Colonic mucosa (tissue), 4 donors: ENCODE data around the gene SERP2. TPM values are rescaled to one million over a fixed set of nuclear protein-coding genes. Genes with fewer than 3 reads are reported as not detected.

Experiments used
- DNase-seq: peaks from one replicate; pipeline ENCODE4 v3.0.0-alpha.2; 2020
- H3K27ac ChIP-seq: fragments of 200-600 bp; one replicate; pipeline ENCODE4 v1.8.0; 2021
- H3K27me3 ChIP-seq: fragments of 200-600 bp; one replicate; pipeline ENCODE4 v1.8.0; 2021
- H3K36me3 ChIP-seq: fragments of 200-600 bp; one replicate; pipeline ENCODE4 v1.8.0; 2021
- H3K4me1 ChIP-seq: fragments of 200-600 bp; one replicate; pipeline ENCODE4 v1.8.0; 2021; ENCODE audit warnings: mild to moderate bottlenecking
- H3K4me3 ChIP-seq: fragments of 200-600 bp; one replicate; pipeline ENCODE4 v1.8.0; 2021
- H3K9ac ChIP-seq, 2 donors: one replicate each; pipeline ENCODE4 v1.7.0; 2013; ENCODE audit warnings: control low read depth in 2 of 2, low read depth in 2 of 2, low read length in 2 of 2
- H3K9me3 ChIP-seq: fragments of 200-600 bp; one replicate; pipeline ENCODE4 v1.8.0; 2021
- intact Hi-C: fragments of 100-400 bp; cut with DNase I; formaldehyde crosslinking; loops from one replicate; pipeline ENCODE4 v1.14.1; 2022
- total RNA-seq, 2 donors: library from RNA; stranded (reverse); fragmentation: NEBNext Ultra II Directional in 1 of 2; extraction: Animal tissue kit (Norgen Biotek cat#: 25700) in 1 of 2; gene quantifications; one replicate each; pipeline ENCODE4 v1.2.1, GENCODE V29; 2021
- TF ChIP-seq, protein P1 (sequence below): fragments of 200-600 bp; IDR thresholded peaks from one replicate; pipeline ENCODE4 v1.8.0; 2022; ENCODE audit warnings: antibody characterized with exemption, mild to moderate bottlenecking
- donor health status: healthy.
- donor health status: DM: no; HTN: no; CAD: no.
- donor health status: DM: no; HTN: no; CAD: no.

The SERP2 gene
- total RNA-seq, 2 donors from 2014 or later = 1.6 to 2.7 TPM

- Histone ChIP-seq H3K27me3 (no peaks in the 10 kb centered on the region), H3K9me3 (no peaks in the 10 kb centered on the region), H3K27ac (peak overlapping the region; percentile 6), H3K36me3 (no peaks in the 10 kb centered on the region), H3K4me1 (peaks cover 6% of the 10 kb centered on the region), H3K4me3 (no peak overlapping the region), H3K9ac (no peak overlapping the region)
- intact Hi-C loops = no loop called here
- TF ChIP-seq, protein P1, sequence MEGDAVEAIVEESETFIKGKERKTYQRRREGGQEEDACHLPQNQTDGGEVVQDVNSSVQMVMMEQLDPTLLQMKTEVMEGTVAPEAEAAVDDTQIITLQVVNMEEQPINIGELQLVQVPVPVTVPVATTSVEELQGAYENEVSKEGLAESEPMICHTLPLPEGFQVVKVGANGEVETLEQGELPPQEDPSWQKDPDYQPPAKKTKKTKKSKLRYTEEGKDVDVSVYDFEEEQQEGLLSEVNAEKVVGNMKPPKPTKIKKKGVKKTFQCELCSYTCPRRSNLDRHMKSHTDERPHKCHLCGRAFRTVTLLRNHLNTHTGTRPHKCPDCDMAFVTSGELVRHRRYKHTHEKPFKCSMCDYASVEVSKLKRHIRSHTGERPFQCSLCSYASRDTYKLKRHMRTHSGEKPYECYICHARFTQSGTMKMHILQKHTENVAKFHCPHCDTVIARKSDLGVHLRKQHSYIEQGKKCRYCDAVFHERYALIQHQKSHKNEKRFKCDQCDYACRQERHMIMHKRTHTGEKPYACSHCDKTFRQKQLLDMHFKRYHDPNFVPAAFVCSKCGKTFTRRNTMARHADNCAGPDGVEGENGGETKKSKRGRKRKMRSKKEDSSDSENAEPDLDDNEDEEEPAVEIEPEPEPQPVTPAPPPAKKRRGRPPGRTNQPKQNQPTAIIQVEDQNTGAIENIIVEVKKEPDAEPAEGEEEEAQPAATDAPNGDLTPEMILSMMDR = no peak
- no peak for DNase-seq
Observed at GRCh38 chr13:44364345-44365000, 9.2 kb upstream of the SERP2 start.

- H3K9ac ChIP-seq = no peak overlapping the region
- TF ChIP-seq, protein P1 = no peak
- no peaks in the 10 kb centered on the region for H3K36me3 ChIP-seq
- H3K4me3 ChIP-seq = no peak overlapping the region
- H3K4me1 ChIP-seq = peaks cover 6% of the 10 kb centered on the region
- intact Hi-C loops = no loop called here
- no peaks in the 10 kb centered on the region for H3K27me3 ChIP-seq
- no peaks in the 10 kb centered on the region for H3K9me3 ChIP-seq
- no peak for DNase-seq
- H3K27ac ChIP-seq = peak overlapping the region; percentile 6
Observed at GRCh38 chr13:44365008-44365407, 8.6 kb upstream of the SERP2 start.

DNA sequence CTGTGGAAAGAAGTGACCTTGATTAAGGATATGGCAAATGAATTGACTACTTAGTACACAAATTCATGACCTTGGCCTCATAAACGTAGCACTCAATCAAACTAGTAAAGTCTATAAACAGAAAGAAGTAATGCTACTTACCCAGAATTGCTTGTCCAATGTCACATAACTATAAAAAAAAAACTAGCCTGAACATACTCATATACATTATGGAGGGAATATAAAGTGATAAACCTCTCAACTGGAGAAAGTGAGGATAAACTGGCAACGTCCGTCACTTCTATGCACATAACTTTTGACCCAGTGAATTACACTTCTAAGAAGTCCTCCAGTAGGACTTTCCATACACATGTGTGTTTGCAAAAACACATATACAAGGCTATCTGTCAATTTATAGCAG is 7.7 kb upstream of the SERP2 start:
- Histone ChIP-seq H3K9ac (no peak overlapping the region), H3K4me3 (no peak overlapping the region), H3K27ac (peak overlapping the region; percentile 61), H3K27me3 (no peaks in the 10 kb centered on the region), H3K4me1 (peaks cover 6% of the 10 kb centered on the region), H3K36me3 (no peaks in the 10 kb centered on the region), H3K9me3 (no peaks in the 10 kb centered on the region)
- DNase-seq = no peak
- intact Hi-C loops = no loop called here
- TF ChIP-seq, protein P1 = no peak

DNA sequence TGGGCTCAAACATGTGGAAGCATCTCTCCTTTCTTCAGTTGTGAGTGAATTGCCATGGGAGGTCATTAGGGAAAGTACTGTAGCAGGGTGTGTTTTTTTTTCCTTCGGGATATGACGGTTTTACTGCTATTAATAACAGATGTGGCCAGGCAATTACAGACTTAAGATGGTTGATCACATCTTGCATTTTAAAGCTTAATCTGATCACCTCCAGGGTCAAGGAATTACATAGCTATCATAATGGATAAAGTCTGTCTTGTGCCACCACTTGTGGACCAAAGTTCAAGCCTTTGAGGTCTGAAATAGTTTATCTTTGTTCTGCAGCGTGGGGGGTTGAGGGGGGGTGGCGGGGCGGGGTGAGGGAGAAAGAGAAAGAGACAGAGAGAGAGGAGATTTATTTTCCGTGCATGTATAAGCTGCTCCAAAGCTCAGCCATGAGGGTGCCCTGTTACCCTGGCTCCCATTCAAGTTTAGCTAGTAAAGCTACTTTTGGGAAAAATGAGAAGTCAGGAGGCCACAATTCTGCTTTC is 5.5 kb upstream of the SERP2 start:
- peak overlapping the region; percentile 88 for H3K27ac ChIP-seq

DNA sequence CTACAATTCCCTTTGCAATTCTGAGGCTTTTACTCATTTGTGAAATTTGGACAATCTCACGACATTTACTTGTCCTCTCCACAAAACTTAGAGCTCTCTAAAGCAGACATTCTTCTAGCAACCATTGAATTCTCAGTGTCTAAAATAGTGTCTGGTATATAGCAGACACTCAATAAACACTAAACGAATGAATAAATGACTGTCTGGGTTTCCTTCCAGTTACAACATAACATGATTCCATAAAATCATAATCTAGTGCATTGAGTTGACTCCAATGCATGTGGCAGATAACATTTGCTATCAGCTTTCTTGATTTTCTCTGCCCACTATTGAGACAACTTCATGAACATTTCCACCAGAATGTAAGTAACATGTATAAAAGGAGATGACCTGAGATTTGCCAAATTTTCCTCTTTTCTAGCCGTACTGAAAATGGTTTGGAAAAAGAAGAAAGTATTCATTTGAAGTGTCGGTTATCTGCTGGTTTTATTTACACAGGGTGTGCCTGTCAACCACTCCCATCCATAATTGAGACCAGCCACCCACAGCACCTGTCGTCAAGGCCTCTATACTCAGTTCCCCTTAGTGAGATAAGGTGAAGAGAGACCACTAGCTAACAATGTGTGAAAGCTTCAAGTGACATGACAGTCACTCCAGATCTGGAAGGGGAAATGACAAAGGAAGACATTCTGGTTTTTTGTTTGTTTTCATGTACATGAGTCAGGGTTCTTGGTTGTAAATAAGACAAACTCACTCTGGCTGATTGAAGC is 4.8 kb upstream of the SERP2 start:
- TF ChIP-seq, protein P1 = no peak
- Histone ChIP-seq H3K27ac (peak overlapping the region; percentile 88), H3K36me3 (no peaks in the 10 kb centered on the region), H3K4me3 (no peak overlapping the region), H3K9ac (peak overlapping the region in 1 of 2 donors; percentile 54), H3K9me3 (no peaks in the 10 kb centered on the region), H3K4me1 (peaks cover 6% of the 10 kb centered on the region), H3K27me3 (no peaks in the 10 kb centered on the region)
- DNase-seq = peak; percentile 74
- intact Hi-C loops = no loop called here

More for the DNA sequence above, 5.5 kb upstream of the SERP2 start:
- H3K36me3 ChIP-seq = no peaks in the 10 kb centered on the region
- H3K4me3 ChIP-seq = no peak overlapping the region
- TF ChIP-seq, protein P1 = no peak
- peak overlapping the region in 1 of 2 donors; percentile 67 for H3K9ac ChIP-seq
- no peaks in the 10 kb centered on the region for H3K9me3 ChIP-seq
- intact Hi-C loops = no loop called here
- H3K27me3 ChIP-seq = no peaks in the 10 kb centered on the region
- H3K4me1 ChIP-seq = peaks cover 6% of the 10 kb centered on the region
- DNase-seq = no peak
